GM18861 (cell line): ENCODE data around the gene RPS15.
"Not testable (repeated sequence)": the region's sequence is repeated elsewhere in the genome, so short reads cannot be mapped to it uniquely, and the experiment has no call there.

Experiments used
- ATAC-seq: cut with Tn5 transposase; IDR thresholded peaks from one replicate; pipeline ENCODE4 v1.9.1; 2021; ENCODE audit not compliant: unreplicated experiment

The RPS15 gene

GRCh38 chr19:1467490-1468273 is 29.5 kb downstream of the RPS15 start:
- no peak for ATAC-seq

GRCh38 chr19:1468274-1468820 is 30.2 kb downstream of the RPS15 start:
- ATAC-seq: no peak

- ATAC-seq: no peak
These were observed 30.6 kb downstream of the RPS15 start for GRCh38 chr19:1468821-1469254.

GRCh38 chr19:1469255-1470054 is 31.3 kb downstream of the RPS15 start:
- ATAC-seq: no peak

- ATAC-seq: no peak
These were observed 31.8 kb downstream of the RPS15 start for GRCh38 chr19:1470055-1470304.

- ATAC-seq: no peak
These were observed 32.3 kb downstream of the RPS15 start for GRCh38 chr19:1470305-1471009.

- no peak for ATAC-seq
These were observed 32.9 kb downstream of the RPS15 start for GRCh38 chr19:1471010-1471514.

GRCh38 chr19:1471515-1472160 is 33.4 kb downstream of the RPS15 start:
- no peak for ATAC-seq

- ATAC-seq: no peak
These were observed 34.3 kb downstream of the RPS15 start for GRCh38 chr19:1472231-1473084.

GRCh38 chr19:1473085-1473851 is 35.1 kb downstream of the RPS15 start:
- ATAC-seq: no peak

- no peak for ATAC-seq
These were observed 36.0 kb downstream of the RPS15 start for GRCh38 chr19:1474011-1474764.

- ATAC-seq: no peak
These were observed 36.7 kb downstream of the RPS15 start for GRCh38 chr19:1474765-1475351.

- no peak for ATAC-seq
These were observed 37.7 kb downstream of the RPS15 start for GRCh38 chr19:1475751-1476437.

- not testable (repeated sequence) for ATAC-seq
These were observed 38.9 kb downstream of the RPS15 start for GRCh38 chr19:1477056-1477455.

GRCh38 chr19:1478934-1479707 is 40.9 kb downstream of the RPS15 start, which contains the start of gene C19orf25:
C19orf25 (minus strand) TSS chr19:1479215; CDS start chr19:1478903, 312 bp downstream.
- peak; percentile 74 for ATAC-seq

GRCh38 chr19:1481224-1481892 is 43.2 kb downstream of the RPS15 start:
- no peak for ATAC-seq
